Metanephros (tissue), 1 donor: Measurements from ENCODE around the gene PCDHGA10. TPM values are rescaled to one million over a fixed set of nuclear protein-coding genes. Genes with fewer than 3 reads are reported as not detected.

ENCODE experiments used
- total RNA-seq: library from RNA; depleted of rRNA; stranded (reverse); fragments of >200 nt; gene quantifications from one replicate; pipeline ENCODE4 v1.2.3, GENCODE V29; 2014

The PCDHGA10 gene
- total RNA-seq, 1 donor from 2014 or later: 9.1 TPM

Other genes starting within 250 kb of the PCDHGA10 start
- gene PCDHB7, start 240.3 kb upstream of the PCDHGA10 start, total RNA-seq: 4.4 TPM
- 2.6 TPM for gene PCDHB8, start 235.2 kb upstream of the PCDHGA10 start, total RNA-seq
- gene PCDHB16, start 230.6 kb upstream of the PCDHGA10 start, total RNA-seq: 7.8 TPM
- gene PCDHB9, start 225.8 kb upstream of the PCDHGA10 start, total RNA-seq: 3.3 TPM
- 6.2 TPM for gene PCDHB10, start 220.6 kb upstream of the PCDHGA10 start, total RNA-seq
- 8.5 TPM for gene PCDHB11, start 213.4 kb upstream of the PCDHGA10 start, total RNA-seq
- 9.3 TPM for gene PCDHB12, start 204.3 kb upstream of the PCDHGA10 start, total RNA-seq
- gene PCDHB13, start 199.1 kb upstream of the PCDHGA10 start, total RNA-seq: 7.9 TPM
- 8.6 TPM for gene PCDHB14, start 189.6 kb upstream of the PCDHGA10 start, total RNA-seq
- gene PCDHB15, start 167.6 kb upstream of the PCDHGA10 start, total RNA-seq: 11.0 TPM
- gene SLC25A2, start 108.9 kb upstream of the PCDHGA10 start, total RNA-seq: 0.35 TPM
- 76.2 TPM for gene TAF7, start 92.2 kb upstream of the PCDHGA10 start, total RNA-seq
- 1.1 TPM for gene PCDHGA1, start 82.5 kb upstream of the PCDHGA10 start, total RNA-seq
- 10.2 TPM for gene PCDHGA2, start 74.2 kb upstream of the PCDHGA10 start, total RNA-seq
- 4.8 TPM for gene PCDHGA3, start 69.2 kb upstream of the PCDHGA10 start, total RNA-seq
- 6.0 TPM for gene PCDHGB1, start 62.9 kb upstream of the PCDHGA10 start, total RNA-seq
- 6.4 TPM for gene PCDHGA4, start 58.0 kb upstream of the PCDHGA10 start, total RNA-seq
- 8.8 TPM for gene PCDHGB2, start 53.0 kb upstream of the PCDHGA10 start, total RNA-seq
- 8.7 TPM for gene PCDHGA5, start 48.8 kb upstream of the PCDHGA10 start, total RNA-seq
- 7.1 TPM for gene PCDHGB3, start 42.7 kb upstream of the PCDHGA10 start, total RNA-seq
- gene PCDHGA6, start 39.1 kb upstream of the PCDHGA10 start, total RNA-seq: 10.3 TPM
- 8.0 TPM for gene PCDHGA7, start 30.2 kb upstream of the PCDHGA10 start, total RNA-seq
- gene PCDHGB4, start 25.3 kb upstream of the PCDHGA10 start, total RNA-seq: 14.1 TPM
- 6.2 TPM for gene PCDHGA8, start 20.4 kb upstream of the PCDHGA10 start, total RNA-seq
- gene PCDHGB5, start 15.0 kb upstream of the PCDHGA10 start, total RNA-seq: 14.1 TPM
- gene PCDHGA9, start 10.2 kb upstream of the PCDHGA10 start, total RNA-seq: 9.8 TPM
- 12.3 TPM for gene PCDHGB6, start 5.0 kb upstream of the PCDHGA10 start, total RNA-seq
- 15.8 TPM for gene PCDHGB7, start 4.7 kb downstream of the PCDHGA10 start, total RNA-seq
- 10.0 TPM for gene PCDHGA11, start 8.1 kb downstream of the PCDHGA10 start, total RNA-seq
- 10.0 TPM for gene PCDHGA12, start 17.5 kb downstream of the PCDHGA10 start, total RNA-seq
- 71.1 TPM for gene PCDHGC3, start 63.0 kb downstream of the PCDHGA10 start, total RNA-seq
- gene PCDHGC4, start 72.0 kb downstream of the PCDHGA10 start, total RNA-seq: 9.6 TPM
- gene PCDHGC5, start 76.1 kb downstream of the PCDHGA10 start, total RNA-seq: 4.8 TPM
- gene DIAPH1, start 206.0 kb downstream of the PCDHGA10 start, total RNA-seq: 37.0 TPM
- 57.7 TPM for gene HDAC3, start 223.9 kb downstream of the PCDHGA10 start, total RNA-seq
- 1.2 TPM for gene RELL2, start 224.0 kb downstream of the PCDHGA10 start, total RNA-seq
- 12.4 TPM for gene FCHSD1, start 238.4 kb downstream of the PCDHGA10 start, total RNA-seq